GM21723 (cell line): ENCODE measurements around the gene MZT2B.
"Not testable (repeated sequence)": the region's sequence is repeated elsewhere in the genome, so short reads cannot be mapped to it uniquely, and the experiment has no call there.

Source experiments
- ATAC-seq: cut with Tn5 transposase; IDR thresholded peaks from one replicate; pipeline ENCODE4 v1.9.1; 2021; ENCODE audit warnings: mild to moderate bottlenecking, moderate library complexity; ENCODE audit not compliant: unreplicated experiment

Gene MZT2B

GRCh38 chr2:130152136-130152815 is 29.8 kb upstream of the MZT2B start:
- ATAC-seq = not testable (repeated sequence)

- no peak for ATAC-seq
Measured at GRCh38 chr2:130152816-130153595, 29.1 kb upstream of the MZT2B start.

- ATAC-seq = not testable (repeated sequence)
Measured at GRCh38 chr2:130153721-130154422, 28.2 kb upstream of the MZT2B start.

GRCh38 chr2:130154423-130154770 is 27.7 kb upstream of the MZT2B start:
- ATAC-seq = not testable (repeated sequence)

GRCh38 chr2:130154773-130155765 is 27.0 kb upstream of the MZT2B start:
- ATAC-seq = no peak

GRCh38 chr2:130155956-130156623 is 26.0 kb upstream of the MZT2B start:
- not testable (repeated sequence) for ATAC-seq

GRCh38 chr2:130156624-130157004 is 25.4 kb upstream of the MZT2B start:
- no peak for ATAC-seq

- peak; percentile 39 for ATAC-seq
Measured at GRCh38 chr2:130157354-130157753, 24.7 kb upstream of the MZT2B start.

GRCh38 chr2:130157825-130158514 is 24.1 kb upstream of the MZT2B start:
- ATAC-seq = peak; percentile 88

GRCh38 chr2:130158631-130159030 is 23.4 kb upstream of the MZT2B start:
- ATAC-seq = no peak

- not testable (repeated sequence) for ATAC-seq
Measured at GRCh38 chr2:130159376-130159775, 22.7 kb upstream of the MZT2B start.

- no peak for ATAC-seq
Measured at GRCh38 chr2:130160131-130160530, 21.9 kb upstream of the MZT2B start.

- not testable (repeated sequence) for ATAC-seq
Measured at GRCh38 chr2:130160838-130161705, 21.0 kb upstream of the MZT2B start.

GRCh38 chr2:130162486-130162885 is 19.6 kb upstream of the MZT2B start:
- ATAC-seq = not testable (repeated sequence)

- ATAC-seq = no peak
Measured at GRCh38 chr2:130162968-130163367, 19.1 kb upstream of the MZT2B start.

GRCh38 chr2:130165293-130166016 is 16.6 kb upstream of the MZT2B start:
- no peak for ATAC-seq

- not testable (repeated sequence) for ATAC-seq
Measured at GRCh38 chr2:130166611-130167010, 15.5 kb upstream of the MZT2B start.

GRCh38 chr2:130169163-130169562 is 12.9 kb upstream of the MZT2B start:
- not testable (repeated sequence) for ATAC-seq
